Measurements from ENCODE around the gene STIM2.

GRCh38 chr4:27009539-27009938, 148.9 kb downstream of the STIM2 start:
- no peak for TF ChIP-seq CTCF (IDR thresholded peaks at IDR 0.05)
- no peak for TF ChIP-seq ZFX (IDR thresholded peaks at IDR 0.05; ENCODE audit: borderline replicate concordance)

All from 22Rv1 (cell line).